ELF-1 (cell line): ENCODE data around the gene SARNP.

Experiments
- DNase-seq: peaks from one replicate; pipeline ENCODE4 v3.0.0-alpha.2; 2016; ENCODE audit warnings: low read depth, low spot score

Gene SARNP

GRCh38 chr12:55711786-55712553 is 105.6 kb downstream of the SARNP start:
- no peak for DNase-seq

GRCh38 chr12:55708695-55709233 is 108.8 kb downstream of the SARNP start:
- DNase-seq = no peak

- peak; percentile 86 for DNase-seq
These were observed 109.5 kb downstream of the SARNP start, which contains the start of gene ITGA7 for GRCh38 chr12:55707841-55708694. ITGA7 (minus strand) TSS chr12:55707904; CDS start chr12:55707682, 222 bp downstream.
